SK-N-SH treated with all-trans-retinoic acid at 6 μM for 48 hours (cell line): ENCODE measurements around the gene RPRD1B.

Experiments used
- ATAC-seq: fragments of 200-7000 bp; cut with Tn5 transposase; 3 replicates; pipeline ENCODE4 v1.9.1; 2020; ENCODE audit warnings: mild to moderate bottlenecking, moderate library complexity
- BACH2 ChIP-seq: fragments of 250-450 bp; sonication (Bioruptor Pico); IDR thresholded peaks from 2 replicates; pipeline ENCODE4 v1.9.0; 2021; ENCODE audit warnings: mild to moderate bottlenecking, borderline replicate concordance
- CREB5 ChIP-seq: fragments of 250-450 bp; sonication (Bioruptor Pico); IDR thresholded peaks from 2 replicates; pipeline ENCODE4 v1.5.1; 2020; ENCODE audit warnings: low read depth, mild to moderate bottlenecking, moderate library complexity
- CSDC2 ChIP-seq: fragments of 250-450 bp; sonication (Bioruptor Pico); IDR thresholded peaks from 2 replicates; pipeline ENCODE4 v1.5.0; 2020; ENCODE audit warnings: mild to moderate bottlenecking, moderate library complexity
- CSRNP3 ChIP-seq: fragments of 250-450 bp; sonication (Bioruptor Pico); IDR thresholded peaks from 2 replicates; pipeline ENCODE4 v1.5.1; 2021; ENCODE audit warnings: mild to moderate bottlenecking, moderate library complexity
- ESRRG ChIP-seq: fragments of 250-450 bp; sonication (Bioruptor Pico); IDR thresholded peaks from 2 replicates; pipeline ENCODE4 v1.6.1; 2021; ENCODE audit warnings: mild to moderate bottlenecking
- GLIS3 ChIP-seq: fragments of 250-450 bp; sonication (Bioruptor Pico); IDR thresholded peaks from 2 replicates; pipeline ENCODE4 v1.5.0; 2020; ENCODE audit warnings: mild to moderate bottlenecking, moderate library complexity
- ISL1 ChIP-seq: fragments of 250-450 bp; sonication (Bioruptor Pico); IDR thresholded peaks from 2 replicates; pipeline ENCODE4 v2.1.2; 2022; ENCODE audit warnings: mild to moderate bottlenecking, moderate library complexity
- PPARA ChIP-seq: fragments of 250-450 bp; sonication (Bioruptor Pico); IDR thresholded peaks from 2 replicates; pipeline ENCODE4 v1.5.0; 2020; ENCODE audit warnings: mild to moderate bottlenecking, borderline replicate concordance
- RARB ChIP-seq: fragments of 250-450 bp; sonication (Bioruptor Pico); IDR thresholded peaks from 2 replicates; pipeline ENCODE4 v1.8.0; 2021; ENCODE audit warnings: mild to moderate bottlenecking, moderate library complexity
- SNAI2 ChIP-seq: fragments of 250-450 bp; sonication (Bioruptor Pico); IDR thresholded peaks from 2 replicates; pipeline ENCODE4 v1.5.0; 2020; ENCODE audit warnings: mild to moderate bottlenecking, moderate library complexity
- TCF4 ChIP-seq: fragments of 250-450 bp; sonication (Bioruptor Pico); IDR thresholded peaks from 2 replicates; pipeline ENCODE4 v1.8.0; 2021; ENCODE audit warnings: mild to moderate bottlenecking, moderate library complexity, borderline replicate concordance
- TOX ChIP-seq: fragments of 250-450 bp; sonication (Bioruptor Pico); IDR thresholded peaks from 2 replicates; pipeline ENCODE4 v1.8.0; 2021; ENCODE audit warnings: mild to moderate bottlenecking, moderate library complexity, borderline replicate concordance
- TSHZ2 ChIP-seq: fragments of 250-450 bp; sonication (Bioruptor Pico); IDR thresholded peaks from 2 replicates; pipeline ENCODE4 v1.5.0; 2020; ENCODE audit warnings: mild to moderate bottlenecking, moderate library complexity
- ZFP3 ChIP-seq: fragments of 250-450 bp; sonication (Bioruptor Pico); IDR thresholded peaks from 2 replicates; pipeline ENCODE4 v1.5.0; 2020; ENCODE audit warnings: mild to moderate bottlenecking, moderate library complexity
- ZFP30 ChIP-seq: fragments of 450-650 bp; formaldehyde crosslinking; IDR thresholded peaks from 2 replicates; pipeline ENCODE4 v1.5.0; 2022; ENCODE audit warnings: mild to moderate bottlenecking, moderate library complexity
- ZNF565 ChIP-seq: fragments of 450-650 bp; formaldehyde crosslinking; conservative IDR thresholded peaks from 2 replicates; pipeline ENCODE4 v1.5.0; 2020; ENCODE audit warnings: low read depth, mild to moderate bottlenecking, moderate library complexity
- ZNF70 ChIP-seq: fragments of 450-650 bp; formaldehyde crosslinking; IDR thresholded peaks from 2 replicates; pipeline ENCODE4 v1.5.0; 2020; ENCODE audit warnings: mild to moderate bottlenecking, moderate library complexity
- ZNF8 ChIP-seq: fragments of 450-650 bp; formaldehyde crosslinking; IDR thresholded peaks from 2 replicates; pipeline ENCODE4 v1.5.0; 2020; ENCODE audit warnings: mild to moderate bottlenecking, moderate library complexity
- TF ChIP-seq, protein P1 (sequence below): fragments of 250-450 bp; sonication (Bioruptor Pico); IDR thresholded peaks from 2 replicates; pipeline ENCODE4 v1.8.0; 2021; ENCODE audit warnings: low read depth, mild to moderate bottlenecking, moderate library complexity, borderline replicate concordance

RPRD1B gene

DNA sequence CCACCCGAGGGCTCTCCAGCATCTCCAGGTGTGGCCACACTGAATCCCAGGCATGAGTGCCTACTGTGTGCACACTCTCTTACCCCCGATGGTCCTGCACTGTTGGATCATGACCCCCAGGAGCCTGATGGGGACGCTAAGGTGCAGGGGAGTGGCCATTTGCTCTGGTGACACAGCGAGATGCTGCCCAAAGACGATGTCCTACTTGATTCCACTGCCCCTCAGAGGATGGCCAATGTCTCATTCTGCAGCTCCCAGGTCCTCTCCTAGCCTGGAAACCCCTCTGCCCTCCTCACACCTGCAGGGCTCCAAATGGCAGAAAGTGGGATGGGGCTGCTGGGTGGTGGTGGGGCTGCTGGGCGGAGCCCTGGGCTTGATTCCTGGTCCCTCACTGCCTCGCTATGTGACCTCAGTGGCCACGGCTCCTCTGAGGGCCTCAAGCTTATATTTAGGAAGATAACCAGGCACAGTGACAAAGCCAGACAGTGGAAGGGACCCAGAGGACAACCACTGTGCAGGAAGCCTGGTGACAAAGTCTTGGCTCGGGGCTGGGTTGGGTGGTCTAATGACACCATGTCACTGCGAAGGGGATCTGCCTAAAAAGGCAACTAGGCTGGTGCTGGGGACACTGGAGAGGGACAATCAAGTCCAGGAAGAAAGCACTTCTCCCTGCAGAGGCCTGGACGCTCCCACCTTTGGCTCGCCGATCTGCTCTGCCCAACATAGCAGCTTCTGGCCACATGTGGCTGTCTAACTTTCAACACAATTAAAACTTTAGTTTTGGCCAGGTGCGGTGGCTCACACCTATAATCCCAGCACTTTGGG is 103.1 kb downstream of the RPRD1B start (continued):
- no peak for TF ChIP-seq ZNF565
- TF ChIP-seq, all 23 proteins: peak for 0

- TF ChIP-seq RARB (CRISPR knock-in tag) (0 out of 2 replicates have a peak, but pooled peaks have one; percentile 5), TCF4 (CRISPR knock-in tag) (no peak)
- ATAC-seq, result no peak
These were observed 104.0 kb downstream of the RPRD1B start for GRCh38 chr20:38137441-38138037.

DNA sequence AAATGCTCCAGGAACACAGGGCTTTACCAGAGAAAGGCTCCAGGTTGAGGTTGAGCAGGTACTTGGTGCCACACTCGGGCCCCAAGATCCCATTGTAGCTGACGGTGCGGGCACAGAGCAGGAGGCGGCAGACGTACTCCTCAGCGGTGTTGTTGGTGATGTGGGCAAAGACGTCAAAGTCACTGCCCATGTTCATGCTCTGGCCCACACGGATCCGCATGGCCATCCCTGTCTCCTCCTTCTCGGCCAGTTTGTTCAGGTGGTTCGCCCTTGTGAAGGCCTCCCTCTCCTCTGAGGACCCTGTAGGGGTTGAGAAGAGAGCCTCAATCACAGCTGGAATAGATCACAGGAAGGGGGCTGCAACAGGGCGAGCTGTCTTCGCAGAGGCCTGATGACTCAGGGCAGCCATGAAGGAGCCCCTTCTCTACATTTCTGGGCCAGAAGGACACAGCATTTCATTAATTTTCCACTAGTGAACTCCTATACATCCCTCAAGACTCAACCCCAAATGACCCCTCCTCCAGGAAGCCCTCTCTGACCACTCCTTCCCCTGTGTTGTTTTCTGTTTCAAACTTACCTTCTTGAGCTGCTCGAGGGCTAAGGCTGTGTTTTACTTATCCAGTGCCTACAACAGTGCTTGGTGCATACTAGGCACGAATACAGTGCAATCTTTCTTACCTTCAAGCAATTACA is 104.7 kb downstream of the RPRD1B start:
- no peak for ATAC-seq
- TF ChIP-seq TOX, result no peak
- TF ChIP-seq PPARA (CRISPR knock-in tag), result no peak
- peak; percentile 100 for TF ChIP-seq ZFP3 (CRISPR knock-in tag)
- no peak for TF ChIP-seq CSDC2 (CRISPR knock-in tag)
- no peak for TF ChIP-seq CSRNP3 (CRISPR knock-in tag)
- TF ChIP-seq TCF4 (CRISPR knock-in tag), result no peak
- no peak for TF ChIP-seq ZNF70 (CRISPR knock-in tag)
- no peak for TF ChIP-seq SNAI2 (CRISPR knock-in tag)
- TF ChIP-seq ZFP30 (CRISPR knock-in tag), result no peak
- TF ChIP-seq RARB (CRISPR knock-in tag), result peak; percentile 62; the same call in 1 of the 2 replicates

DNA sequence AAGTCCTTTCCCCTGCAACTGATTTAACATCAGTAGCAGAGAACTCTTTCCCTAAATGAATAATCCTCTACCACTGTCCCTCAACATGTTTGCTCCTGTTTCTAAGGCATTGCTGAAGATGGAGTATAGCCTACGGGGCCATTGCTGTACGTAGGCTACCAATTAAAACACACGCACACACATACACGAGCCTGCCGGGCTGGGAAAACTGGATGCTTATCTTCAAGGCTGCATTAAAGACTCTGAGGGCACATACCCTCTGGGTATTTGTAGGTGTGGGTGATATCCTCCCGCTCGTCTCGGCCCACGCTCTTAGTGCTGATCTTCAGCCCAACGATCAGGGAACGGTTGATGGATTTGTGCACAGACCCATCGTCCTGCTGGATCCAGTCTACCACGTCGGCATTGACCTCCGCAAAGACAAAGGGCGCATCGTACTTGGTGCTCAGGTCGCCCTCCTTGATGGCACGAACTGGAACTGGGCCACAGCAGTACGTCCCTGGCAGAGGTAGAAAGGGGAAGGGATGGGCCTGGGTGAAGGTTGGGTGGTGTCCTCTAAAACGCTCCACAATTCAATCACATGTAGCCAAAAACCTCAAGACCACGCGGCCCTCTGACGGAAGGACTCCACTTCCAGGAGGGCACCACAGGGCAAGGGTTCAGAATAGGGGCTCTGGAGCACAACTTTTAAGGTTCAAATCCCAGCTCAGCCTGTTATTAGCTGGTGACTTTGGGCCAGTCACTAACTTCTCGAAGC is 105.8 kb downstream of the RPRD1B start:
- ATAC-seq, result no peak
- TF ChIP-seq BACH2, result no peak
- TF ChIP-seq ESRRG, result no peak
- no peak for TF ChIP-seq TSHZ2
- TF ChIP-seq RARB (CRISPR knock-in tag), result no peak; the same call in 1 of the 2 replicates
- no peak for TF ChIP-seq GLIS3 (CRISPR knock-in tag)
- no peak for TF ChIP-seq ZNF8 (CRISPR knock-in tag)
- no peak for TF ChIP-seq PPARA (CRISPR knock-in tag)
- TF ChIP-seq, protein P1, sequence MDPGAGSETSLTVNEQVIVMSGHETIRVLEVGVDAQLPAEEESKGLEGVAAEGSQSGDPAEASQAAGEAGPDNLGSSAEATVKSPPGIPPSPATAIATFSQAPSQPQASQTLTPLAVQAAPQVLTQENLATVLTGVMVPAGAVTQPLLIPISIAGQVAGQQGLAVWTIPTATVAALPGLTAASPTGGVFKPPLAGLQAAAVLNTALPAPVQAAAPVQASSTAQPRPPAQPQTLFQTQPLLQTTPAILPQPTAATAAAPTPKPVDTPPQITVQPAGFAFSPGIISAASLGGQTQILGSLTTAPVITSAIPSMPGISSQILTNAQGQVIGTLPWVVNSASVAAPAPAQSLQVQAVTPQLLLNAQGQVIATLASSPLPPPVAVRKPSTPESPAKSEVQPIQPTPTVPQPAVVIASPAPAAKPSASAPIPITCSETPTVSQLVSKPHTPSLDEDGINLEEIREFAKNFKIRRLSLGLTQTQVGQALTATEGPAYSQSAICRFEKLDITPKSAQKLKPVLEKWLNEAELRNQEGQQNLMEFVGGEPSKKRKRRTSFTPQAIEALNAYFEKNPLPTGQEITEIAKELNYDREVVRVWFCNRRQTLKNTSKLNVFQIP (CRISPR knock-in tag), result no peak
- no peak for TF ChIP-seq TOX
- TF ChIP-seq CREB5, result no peak
- TF ChIP-seq ISL1, result no peak
- TF ChIP-seq, all 23 proteins: peak for 0
